K562 (cell line): ENCODE data around the gene CASTOR1.

Experiments used
- FOXJ3 ChIP-seq: sonication (generic); formaldehyde crosslinking; IDR thresholded peaks from 2 replicates; pipeline ENCODE4 v1.4.0; 2020; ENCODE audit warnings: mild to moderate bottlenecking, missing genetic modification reagents
- HMGXB4 ChIP-seq: sonication (generic); formaldehyde crosslinking; IDR thresholded peaks from 2 replicates; pipeline ENCODE4 v1.8.1; 2023; ENCODE audit warnings: mild to moderate bottlenecking, missing genetic modification reagents

DNA sequence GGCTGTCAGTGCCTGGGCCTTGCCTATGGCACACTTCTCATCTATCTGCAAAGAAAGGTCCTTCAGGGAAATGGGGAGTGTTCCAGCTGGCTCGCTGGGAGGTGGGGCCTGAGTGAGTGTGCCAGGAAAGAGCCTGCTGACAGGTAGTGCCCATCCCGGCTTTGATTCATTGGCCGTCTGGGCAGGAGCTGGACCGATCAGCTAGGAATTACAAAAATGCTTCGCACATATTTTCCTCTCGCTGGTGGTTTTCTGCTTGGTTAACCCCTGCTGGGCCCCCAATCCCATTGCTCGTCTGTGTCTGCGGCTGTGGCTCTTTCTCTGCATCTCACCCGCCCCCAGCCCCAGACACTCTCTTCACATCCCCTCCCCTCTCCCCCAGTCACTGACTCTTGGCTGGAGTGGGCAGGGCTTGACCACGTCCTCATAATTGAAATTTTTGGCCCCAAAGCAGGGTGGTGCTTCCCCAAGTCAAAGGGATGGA, 53.6 kb downstream of the CASTOR1 start:
- TF ChIP-seq HMGXB4 (CRISPR knock-in tag): no peak
- no peak for TF ChIP-seq FOXJ3 (CRISPR knock-in tag)
